Type B pancreatic cell (in vitro differentiated cells): ENCODE data around the gene RSPH1. TPM values are rescaled to one million over a fixed set of nuclear protein-coding genes. Genes with fewer than 3 reads are reported as not detected.

Experiments used
- DNase-seq: peaks from one replicate; pipeline ENCODE4 v3.0.0; 2021; ENCODE audit warnings: mixed read lengths; ENCODE audit not compliant: unreplicated experiment; ENCODE audit errors: extremely low spot score
- H3K27ac Mint-ChIP-seq: 2 replicates; pipeline ENCODE4 v1.8.0; 2021; ENCODE audit warnings: mild to moderate bottlenecking, mixed read lengths
- H3K27me3 Mint-ChIP-seq: 2 replicates; pipeline ENCODE4 v1.8.0; 2021; ENCODE audit warnings: mixed read lengths
- H3K36me3 Mint-ChIP-seq: 2 replicates; pipeline ENCODE4 v1.8.0; 2021; ENCODE audit warnings: mixed read lengths
- H3K4me1 Mint-ChIP-seq: one replicate; pipeline ENCODE4 v1.8.0; 2021; ENCODE audit warnings: mixed read lengths; ENCODE audit not compliant: unreplicated experiment
- H3K4me3 Mint-ChIP-seq: 2 replicates; pipeline ENCODE4 v1.8.0; 2021; ENCODE audit warnings: mild to moderate bottlenecking, mixed read lengths
- H3K9me3 Mint-ChIP-seq: 2 replicates; pipeline ENCODE4 v1.8.0; 2021; ENCODE audit warnings: mixed read lengths
- CTCF ChIP-seq: fragments of 200-600 bp; sonication (generic); conservative IDR thresholded peaks from 2 replicates; pipeline ENCODE4 v1.5.0; 2021; ENCODE audit warnings: antibody characterized with exemption, mild to moderate bottlenecking
- long read RNA-seq: library from polyadenylated mRNA; unstranded; transcript quantifications from one replicate; pipeline ENCODE4 v2.0.0, GENCODE V29; 2020
- total RNA-seq: library from RNA; stranded (reverse); gene quantifications from 2 replicates; pipeline ENCODE4 v1.2.1, GENCODE V29; 2021; ENCODE audit warnings: low replicate concordance

Gene RSPH1
- total RNA-seq: 2.1 and 5.2 TPM in 2 replicates
- long read RNA-seq, partial matches to known transcripts: 0 of 2 reads
- long read RNA-seq, other reads (novel, unspliced or antisense): 0 of 2 reads

GRCh38 chr21:42496120-42496838 lies at the start of gene RSPH1:
Gene RSPH1 (minus strand): TSS chr21:42496224. CDS start chr21:42496186, 38 bp downstream.
- no peak for TF ChIP-seq CTCF
- Mint-ChIP-seq H3K9me3 (no peaks in the 10 kb centered on the region), H3K27ac (peak within 1 kb of the TSS; percentile 95), H3K27me3 (no peaks in the 10 kb centered on the region), H3K4me3 (peak within 1 kb of the TSS; percentile 89), H3K4me1 (peaks cover 11% of the 10 kb centered on the region), H3K36me3 (no peaks in the 10 kb centered on the region)
- peak; percentile 99 for DNase-seq

GRCh38 chr21:42545745-42546144 lies 49.7 kb upstream of the RSPH1 start:
- peaks cover 13% of the 10 kb centered on the region for H3K36me3 Mint-ChIP-seq
- H3K4me3 Mint-ChIP-seq: no peak overlapping the region

GRCh38 chr21:42545317-42545716 lies 49.3 kb upstream of the RSPH1 start:
- no peak for TF ChIP-seq CTCF
- no peak overlapping the region for H3K4me3 Mint-ChIP-seq
- no peak overlapping the region for H3K27ac Mint-ChIP-seq
- H3K9me3 Mint-ChIP-seq: no peaks in the 10 kb centered on the region
- H3K4me1 Mint-ChIP-seq: peaks cover under 1% of the 10 kb centered on the region
- no peaks in the 10 kb centered on the region for H3K27me3 Mint-ChIP-seq
- peaks cover 11% of the 10 kb centered on the region for H3K36me3 Mint-ChIP-seq
- DNase-seq: no peak

More at GRCh38 chr21:42545745-42546144, 49.7 kb upstream of the RSPH1 start:
- Mint-ChIP-seq H3K27me3 (no peaks in the 10 kb centered on the region), H3K9me3 (peaks cover 1% of the 10 kb centered on the region), H3K4me1 (no peaks in the 10 kb centered on the region), H3K27ac (no peak overlapping the region)
- no peak for DNase-seq
- TF ChIP-seq CTCF: no peak

DNA sequence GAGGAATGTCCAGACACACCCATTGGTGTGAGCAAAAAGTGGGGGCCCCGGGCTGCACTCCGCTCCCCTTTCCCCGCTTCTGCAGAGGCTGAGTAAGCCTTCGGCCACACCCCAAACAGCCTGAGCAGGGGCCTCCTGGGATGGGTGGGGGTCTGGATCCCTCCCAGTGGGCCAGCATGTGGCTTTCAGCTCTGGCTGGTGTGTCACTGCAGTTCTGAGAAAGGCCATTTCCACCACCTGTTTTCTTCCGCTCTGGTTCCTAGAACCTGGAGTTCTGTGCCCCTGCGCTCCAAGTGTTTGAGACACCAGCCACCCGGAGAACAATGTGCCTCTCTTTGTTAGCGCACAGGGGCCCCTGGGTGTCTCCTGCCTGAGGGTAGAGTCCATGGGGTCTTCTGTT lies 48.5 kb upstream of the RSPH1 start:
- H3K27ac Mint-ChIP-seq: no peak overlapping the region
- no peak for TF ChIP-seq CTCF
- peaks cover 4% of the 10 kb centered on the region for H3K4me1 Mint-ChIP-seq
- peaks cover 14% of the 10 kb centered on the region for H3K36me3 Mint-ChIP-seq
- no peak for DNase-seq
- no peaks in the 10 kb centered on the region for H3K27me3 Mint-ChIP-seq
- H3K4me3 Mint-ChIP-seq: no peak overlapping the region
- H3K9me3 Mint-ChIP-seq: no peaks in the 10 kb centered on the region

- peaks cover 12% of the 10 kb centered on the region for H3K4me1 Mint-ChIP-seq
- no peaks in the 10 kb centered on the region for H3K9me3 Mint-ChIP-seq
- no peak for TF ChIP-seq CTCF
- H3K27ac Mint-ChIP-seq: no peak overlapping the region
- no peaks in the 10 kb centered on the region for H3K27me3 Mint-ChIP-seq
- DNase-seq: no peak
- peaks cover 15% of the 10 kb centered on the region for H3K36me3 Mint-ChIP-seq
- no peak overlapping the region for H3K4me3 Mint-ChIP-seq
Measured at GRCh38 chr21:42543106-42543847, 47.3 kb upstream of the RSPH1 start.
